HUES48 (cell line): ENCODE measurements around the gene SLC35E2B.
"Not testable (repeated sequence)": the region's sequence is repeated elsewhere in the genome, so short reads cannot be mapped to it uniquely, and the experiment has no call there.

Source experiments
- H3K27ac ChIP-seq: one replicate; pipeline ENCODE4 v1.7.0; 2013; ENCODE audit warnings: low read depth, low read length, inconsistent platforms
- H3K27me3 ChIP-seq: 2 replicates; pipeline ENCODE4 v1.6.1; 2013; ENCODE audit warnings: mild to moderate bottlenecking, low read length; ENCODE audit not compliant: control insufficient read depth, insufficient read depth
- H3K36me3 ChIP-seq: 2 replicates; pipeline ENCODE4 v1.6.1; 2013; ENCODE audit warnings: low read length; ENCODE audit not compliant: control insufficient read depth, insufficient read depth
- H3K4me1 ChIP-seq: 2 replicates; pipeline ENCODE4 v1.6.1; 2013; ENCODE audit warnings: mild to moderate bottlenecking, low read length; ENCODE audit not compliant: control insufficient read depth, insufficient read depth
- H3K4me3 ChIP-seq: 2 replicates; pipeline ENCODE4 v1.5.1; 2013; ENCODE audit warnings: mild to moderate bottlenecking, low read depth, low read length
- H3K9ac ChIP-seq: 2 replicates; pipeline ENCODE4 v1.6.1; 2013; ENCODE audit warnings: mild to moderate bottlenecking, low read depth, low read length, moderate library complexity
- H3K9me3 ChIP-seq: 2 replicates; pipeline ENCODE4 v1.6.1; 2013; ENCODE audit warnings: low read length; ENCODE audit not compliant: control insufficient read depth, insufficient read depth

SLC35E2B gene

GRCh38 chr1:1670866-1671265, 21.7 kb downstream of the SLC35E2B start:
- no peak overlapping the region for H3K4me3 ChIP-seq
- H3K9me3 ChIP-seq: no peaks in the 10 kb centered on the region
- no peak overlapping the region for H3K9ac ChIP-seq
- peaks cover 51% of the 10 kb centered on the region for H3K36me3 ChIP-seq
- no peaks in the 10 kb centered on the region for H3K27me3 ChIP-seq
- H3K27ac ChIP-seq: no peak overlapping the region
- no peaks in the 10 kb centered on the region for H3K4me1 ChIP-seq

GRCh38 chr1:1669468-1670440, 22.8 kb downstream of the SLC35E2B start:
- Histone ChIP-seq H3K9ac (no peak overlapping the region), H3K27me3 (no peaks in the 10 kb centered on the region), H3K4me1 (no peaks in the 10 kb centered on the region), H3K36me3 (peaks cover 61% of the 10 kb centered on the region), H3K4me3 (no peak overlapping the region), H3K9me3 (no peaks in the 10 kb centered on the region), H3K27ac (no peak overlapping the region)

DNA sequence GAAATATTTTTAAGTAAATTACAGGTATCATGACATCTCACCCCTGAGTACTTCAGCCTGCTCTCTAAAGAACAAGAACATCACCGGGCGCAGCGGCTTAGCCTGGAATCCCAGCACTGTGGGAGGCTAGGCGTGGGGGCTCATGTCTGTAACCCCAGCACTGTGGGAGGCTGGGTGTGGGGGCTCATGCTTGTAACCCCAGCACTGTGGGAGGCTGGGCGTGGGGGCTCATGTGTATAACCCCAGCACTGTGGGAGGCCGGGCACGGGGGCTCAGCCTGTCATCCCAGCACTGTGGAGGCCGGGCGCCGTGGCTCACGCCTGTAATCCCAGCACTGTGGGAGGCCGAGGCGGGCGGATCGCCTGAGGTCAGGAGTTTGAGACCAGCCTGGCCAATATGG, 26.1 kb downstream of the SLC35E2B start:
- no peaks in the 10 kb centered on the region for H3K4me1 ChIP-seq
- H3K36me3 ChIP-seq: peaks cover 51% of the 10 kb centered on the region
- H3K4me3 ChIP-seq: no peak overlapping the region
- no peaks in the 10 kb centered on the region for H3K27me3 ChIP-seq
- H3K9me3 ChIP-seq: no peaks in the 10 kb centered on the region
- no peak overlapping the region for H3K27ac ChIP-seq
- no peak overlapping the region for H3K9ac ChIP-seq

- no peak overlapping the region for H3K27ac ChIP-seq
- no peaks in the 10 kb centered on the region for H3K9me3 ChIP-seq
- H3K9ac ChIP-seq: no peak overlapping the region
- no peaks in the 10 kb centered on the region for H3K4me1 ChIP-seq
- H3K4me3 ChIP-seq: no peak overlapping the region
- peaks cover 44% of the 10 kb centered on the region for H3K36me3 ChIP-seq
- H3K27me3 ChIP-seq: no peaks in the 10 kb centered on the region
Measured at GRCh38 chr1:1665815-1666251, 26.8 kb downstream of the SLC35E2B start.

GRCh38 chr1:1664941-1665814, 27.4 kb downstream of the SLC35E2B start:
- H3K36me3 ChIP-seq: peaks cover 42% of the 10 kb centered on the region
- no peaks in the 10 kb centered on the region for H3K4me1 ChIP-seq
- no peaks in the 10 kb centered on the region for H3K9me3 ChIP-seq
- H3K9ac ChIP-seq: no peak overlapping the region
- no peak overlapping the region for H3K27ac ChIP-seq
- H3K4me3 ChIP-seq: no peak overlapping the region
- H3K27me3 ChIP-seq: no peaks in the 10 kb centered on the region

GRCh38 chr1:1664318-1664717, 28.3 kb downstream of the SLC35E2B start:
- not testable (repeated sequence) for H3K4me1 ChIP-seq, H3K27me3 ChIP-seq, H3K27ac ChIP-seq, H3K9me3 ChIP-seq, H3K9ac ChIP-seq, H3K4me3 ChIP-seq
- H3K36me3 ChIP-seq: peaks cover 34% of the 10 kb centered on the region

GRCh38 chr1:1662830-1663560, 29.6 kb downstream of the SLC35E2B start:
- not testable (repeated sequence) for H3K27ac ChIP-seq

DNA sequence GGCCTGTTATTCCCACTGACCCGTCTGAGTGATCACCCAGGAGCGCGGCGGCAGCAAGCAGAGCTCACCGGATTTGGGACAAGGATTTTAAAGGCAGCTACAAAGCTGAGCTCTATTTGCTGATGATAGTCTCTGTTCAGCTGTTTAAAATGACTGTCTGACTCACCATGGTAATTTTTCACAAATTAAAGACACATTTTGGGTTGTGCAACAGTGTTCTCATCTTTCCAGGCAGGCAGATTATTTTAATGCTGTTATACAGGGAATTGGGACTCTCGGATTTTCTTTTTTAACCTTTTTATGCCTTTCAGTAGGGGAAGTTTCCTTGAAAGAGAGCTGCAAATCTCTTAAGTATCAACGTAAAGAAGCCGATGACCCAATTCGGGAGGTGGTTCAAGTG, 30.2 kb downstream of the SLC35E2B start:
- not testable (repeated sequence) for H3K27me3 ChIP-seq, H3K27ac ChIP-seq, H3K9ac ChIP-seq, H3K4me1 ChIP-seq, H3K4me3 ChIP-seq, H3K9me3 ChIP-seq
- peaks cover 21% of the 10 kb centered on the region for H3K36me3 ChIP-seq

More at GRCh38 chr1:1662830-1663560, 29.6 kb downstream of the SLC35E2B start:
- H3K9me3 ChIP-seq, H3K9ac ChIP-seq, H3K4me1 ChIP-seq, H3K4me3 ChIP-seq, H3K27me3 ChIP-seq: not testable (repeated sequence)
- H3K36me3 ChIP-seq: peaks cover 24% of the 10 kb centered on the region

- Histone ChIP-seq H3K4me3 (peak within 1 kb of the TSS; percentile 77), H3K9ac (peak within 1 kb of the TSS; percentile 94), H3K27ac (peak within 1 kb of the TSS; percentile 99), H3K36me3 (peaks cover 31% of the 10 kb centered on the region)
- H3K9me3 ChIP-seq, H3K4me1 ChIP-seq, H3K27me3 ChIP-seq: not testable (repeated sequence)
Measured at GRCh38 chr1:1658583-1659549, 33.7 kb downstream of the SLC35E2B start, which contains the start of gene CDK11B. TSS of gene CDK11B (minus strand) at chr1:1659004. CDS start at chr1:1657485, 1,519 bp downstream.

- H3K9me3 ChIP-seq: not testable (repeated sequence)
- H3K36me3 ChIP-seq: peaks cover 55% of the 10 kb centered on the region
Measured at GRCh38 chr1:1648265-1648664, 44.3 kb downstream of the SLC35E2B start.

More at GRCh38 chr1:1648265-1648664, 44.3 kb downstream of the SLC35E2B start:
- not testable (repeated sequence) for H3K27ac ChIP-seq, H3K9ac ChIP-seq, H3K4me1 ChIP-seq, H3K4me3 ChIP-seq, H3K27me3 ChIP-seq
